Natural killer cell (primary cell): ENCODE measurements around the gene MIA2. TPM values are rescaled to one million over a fixed set of nuclear protein-coding genes. Genes with fewer than 3 reads are reported as not detected.

Experiments used
- ATAC-seq, 3 donors: fragments of 150-1000 bp in 2 of 3; fragments of 200-7000 bp in 1 of 3; cut with Tn5 transposase; 1 replicate in 1 of 3; 2 replicates in 2 of 3; pipeline ENCODE4 v1.10.0; 2021; ENCODE audit warnings: mild to moderate bottlenecking in 2 of 3, moderate library complexity in 2 of 3
- DNase-seq, 2 donors: peaks; one replicate each; pipeline versions ENCODE4 v3.0.0 to v3.0.0-alpha.2; 2013 to 2021; ENCODE audit warnings: mixed read lengths in 1 of 2
- H3K27ac ChIP-seq: one replicate; pipeline ENCODE4 v1.5.1; 2013; ENCODE audit warnings: mild to moderate bottlenecking, low read length
- H3K27me3 ChIP-seq: one replicate; pipeline ENCODE4 v1.6.1; 2013; ENCODE audit warnings: low read length; ENCODE audit not compliant: control insufficient read depth, insufficient read depth
- H3K36me3 ChIP-seq: one replicate; pipeline ENCODE4 v1.6.1; 2013; ENCODE audit warnings: low read length; ENCODE audit not compliant: control insufficient read depth, insufficient read depth
- H3K4me1 ChIP-seq: one replicate; pipeline ENCODE4 v1.6.1; 2013; ENCODE audit warnings: low read length; ENCODE audit not compliant: control insufficient read depth, insufficient read depth
- H3K4me3 ChIP-seq: one replicate; pipeline ENCODE4 v1.5.1; 2013; ENCODE audit warnings: low read length
- H3K9me3 ChIP-seq: one replicate; pipeline ENCODE4 v1.6.1; 2013; ENCODE audit warnings: low read length; ENCODE audit not compliant: control insufficient read depth, insufficient read depth
- H3K27ac Mint-ChIP-seq, 2 donors: one replicate each; pipeline ENCODE4 v1.8.0; 2022; ENCODE audit warnings: mild to moderate bottlenecking in 2 of 2, mixed read lengths in 2 of 2, moderate library complexity in 1 of 2
- H3K27me3 Mint-ChIP-seq, 2 donors: one replicate each; pipeline ENCODE4 v1.8.0; 2022; ENCODE audit warnings: low read depth in 2 of 2, mixed read lengths in 2 of 2
- H3K36me3 Mint-ChIP-seq: one replicate; pipeline ENCODE4 v1.8.0; 2022; ENCODE audit warnings: mixed read lengths
- H3K4me1 Mint-ChIP-seq, 2 donors: one replicate each; pipeline ENCODE4 v1.8.0; 2022; ENCODE audit warnings: mixed read lengths in 2 of 2
- H3K4me3 Mint-ChIP-seq: one replicate; pipeline ENCODE4 v1.8.0; 2022; ENCODE audit warnings: mild to moderate bottlenecking, moderate library complexity, mixed read lengths
- H3K9me3 Mint-ChIP-seq, 2 donors: one replicate each; pipeline ENCODE4 v1.8.0; 2022; ENCODE audit warnings: mixed read lengths in 2 of 2
- CTCF ChIP-seq: fragments of 200-600 bp; IDR thresholded peaks from one replicate; pipeline ENCODE4 v1.8.0; 2022; ENCODE audit warnings: antibody characterized with exemption
- WGBS: methylation state at CpG from one replicate; pipeline ENCODE4 v1.1.7; 2013; ENCODE audit warnings: missing lambda C conversion rate; ENCODE audit not compliant: insufficient coverage; 5-methylcytosine and 5-hydroxymethylcytosine counted together
- intact Hi-C: fragments of 100-400 bp; cut with micrococcal nuclease; formaldehyde crosslinking; loops from one replicate; pipeline ENCODE4 v1.14.2; 2022
- total RNA-seq, 4 donors: library from RNA; stranded (reverse); fragments of 120-200 nt in 1 of 4; gene quantifications; one replicate each; pipeline versions ENCODE4 v1.2.3 to v1.2.4, GENCODE V29; 2013 to 2022

Gene MIA2
- total RNA-seq, 3 donors from 2014 or later (not counting 1 experiment from before 2014, with no cell fraction given): 44.7 to 45.7 (median 45.4) TPM

DNA sequence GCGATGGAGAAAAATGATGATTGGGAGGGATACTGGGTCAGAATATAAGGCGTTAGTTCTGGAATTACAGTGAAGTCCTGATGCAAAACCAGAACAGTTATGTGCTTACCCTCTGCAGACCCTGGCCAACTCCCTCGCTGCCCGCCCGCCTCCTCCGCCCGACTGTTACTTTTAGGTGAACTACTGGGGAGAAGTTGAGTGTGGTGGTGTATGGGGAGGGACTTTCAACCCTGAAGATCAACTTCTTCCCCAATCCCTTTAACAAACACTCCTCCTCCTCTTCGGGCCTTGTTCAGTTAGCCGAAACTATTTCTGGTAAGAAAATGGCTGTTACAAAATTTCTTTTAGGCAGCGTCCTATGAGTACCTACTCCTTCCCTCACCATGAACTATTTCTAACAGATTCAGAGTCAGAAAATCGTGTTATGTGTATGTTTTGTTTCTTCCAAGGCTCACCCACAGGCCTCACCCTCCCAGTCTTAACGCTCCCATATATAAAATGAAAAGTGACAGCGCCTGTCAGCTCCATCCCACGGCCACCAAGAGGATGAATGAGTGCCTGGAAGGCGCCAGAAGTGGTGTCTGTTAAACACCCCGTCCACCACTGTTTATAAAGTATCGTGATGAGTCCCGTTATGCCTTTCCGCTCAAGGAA, 197.2 kb downstream of the MIA2 start:
- 15% methylated on average over 12 of the region's 19 CpGs for WGBS
- H3K27ac Mint-ChIP-seq: peak overlapping the region; percentile 100
- peak overlapping the region; percentile 100 for H3K4me3 Mint-ChIP-seq
- intact Hi-C loops: loop anchor here (1.0 to 5.0 kb wide), 3 partner anchors 200 to 329 kb away; partner anchors contain the start of genes PNN and SEC23A
- Histone ChIP-seq H3K27ac (peak overlapping the region; percentile 95), H3K9me3 (no peaks in the 10 kb centered on the region), H3K27me3 (no peaks in the 10 kb centered on the region), H3K36me3 (no peaks in the 10 kb centered on the region), H3K4me1 (peaks cover 25% of the 10 kb centered on the region), H3K4me3 (peak overlapping the region; percentile 98)
- peak in 1 of 3 donors; percentile 0 for ATAC-seq
- H3K36me3 Mint-ChIP-seq: no peaks in the 10 kb centered on the region
- H3K27me3 Mint-ChIP-seq: no peaks in the 10 kb centered on the region
- peak in 1 of 2 donors; percentile 17 for DNase-seq
- H3K9me3 Mint-ChIP-seq: no peaks in the 10 kb centered on the region
- no peak for TF ChIP-seq CTCF
- H3K4me1 Mint-ChIP-seq: peaks cover 54 to 64% of the 10 kb centered on the region in 2 donors

- H3K4me1 Mint-ChIP-seq: peaks cover 49 to 58% of the 10 kb centered on the region in 2 donors
- intact Hi-C loops: loop anchor here (1.0 to 5.0 kb wide), 4 partner anchors 164 to 329 kb away; partner anchors contain the start of genes PNN and SEC23A
Observed at GRCh38 chr14:39431416-39432178, 197.9 kb downstream of the MIA2 start.

DNA sequence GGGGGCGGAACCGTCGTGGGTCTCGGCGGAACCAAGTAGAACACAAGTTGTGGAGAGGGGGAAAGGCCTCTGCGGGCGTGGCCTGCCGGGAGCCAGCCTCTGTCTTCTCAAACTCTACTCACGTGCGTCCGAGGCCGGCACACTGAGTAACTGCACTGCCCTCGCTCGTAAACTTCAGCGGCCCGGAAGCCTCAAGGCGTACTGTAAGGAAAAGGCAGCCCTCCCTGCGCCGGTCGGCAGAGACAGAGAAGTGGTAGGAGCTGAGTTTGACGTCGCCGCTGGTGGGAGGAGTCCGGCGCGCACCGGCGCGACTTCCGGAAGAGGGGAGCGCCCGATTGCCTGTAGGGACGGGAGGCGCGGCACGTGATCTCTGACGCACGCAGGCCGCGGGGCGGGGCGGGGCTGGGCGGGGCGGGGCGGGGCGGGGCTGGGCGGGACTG, 198.5 kb downstream of the MIA2 start, which contains the start of gene FBXO33:
Gene FBXO33 (minus strand): TSS at position 255 of the 440 bp plus-strand sequence. CDS start 271 bp downstream, outside the sequence.
- Histone ChIP-seq H3K36me3 (no peaks in the 10 kb centered on the region), H3K9me3 (no peaks in the 10 kb centered on the region), H3K4me1 (peaks cover 22% of the 10 kb centered on the region), H3K27ac (peak within 1 kb of the TSS; percentile 100), H3K27me3 (no peaks in the 10 kb centered on the region), H3K4me3 (peak within 1 kb of the TSS; percentile 98)
- Mint-ChIP-seq H3K27ac (peak within 1 kb of the TSS; percentile 100), H3K27me3 (no peaks in the 10 kb centered on the region), H3K36me3 (no peaks in the 10 kb centered on the region), H3K9me3 (no peaks in the 10 kb centered on the region), H3K4me1 (peaks cover 43 to 52% of the 10 kb centered on the region in 2 donors), H3K4me3 (peak within 1 kb of the TSS; percentile 100)
- intact Hi-C loops: loop anchor here (1.0 to 5.0 kb wide), 2 partner anchors 165 to 330 kb away; partner anchors contain the start of gene SEC23A
- ATAC-seq (peak; percentile 84 to 93 (median 86)), DNase-seq (peak; percentile 96 to 98)
- no peak for TF ChIP-seq CTCF
- under 1% methylated on average over 44 of the region's 47 CpGs for WGBS

More at GRCh38 chr14:39431416-39432178, 197.9 kb downstream of the MIA2 start:
- Histone ChIP-seq H3K9me3 (no peaks in the 10 kb centered on the region), H3K36me3 (no peaks in the 10 kb centered on the region), H3K4me3 (peak overlapping the region; percentile 98), H3K27me3 (no peaks in the 10 kb centered on the region), H3K4me1 (peaks cover 22% of the 10 kb centered on the region), H3K27ac (peak overlapping the region; percentile 100)
- H3K27ac Mint-ChIP-seq: peak overlapping the region; percentile 100
- H3K27me3 Mint-ChIP-seq: no peaks in the 10 kb centered on the region
- peak in 1 of 2 donors; percentile 62 for DNase-seq
- peak; percentile 10 to 25 (median 19) for ATAC-seq
- H3K9me3 Mint-ChIP-seq: no peaks in the 10 kb centered on the region
- peak overlapping the region; percentile 100 for H3K4me3 Mint-ChIP-seq
- no peak for TF ChIP-seq CTCF
- under 1% methylated on average over 81 of the region's 81 CpGs for WGBS
- H3K36me3 Mint-ChIP-seq: no peaks in the 10 kb centered on the region
